ENCODE measurements around the gene C6orf89.

C6orf89 gene

GRCh38 chr6:36867471-36868224 lies 18.1 kb upstream of the C6orf89 start:
- Histone ChIP-seq H3K4me3 (replicated peaks; ENCODE audit: insufficient read depth, low read length) (no peak overlapping the region), H3K27ac (replicated peaks) (no peak overlapping the region), H3K27me3 (ENCODE audit: insufficient read depth, poor library complexity, severe bottlenecking) (no peaks in the 10 kb centered on the region)
- no peak for DNase-seq (ENCODE audit: low read depth in 1 of 2, low spot score in 1 of 2)
- TF ChIP-seq POLR2AphosphoS5 (IDR thresholded peaks at IDR 0.05; ENCODE audit: low read depth): no peak
- no peak for TF ChIP-seq SPI1 (IDR thresholded peaks at IDR 0.05; ENCODE audit: borderline replicate concordance, low read depth)
- TF ChIP-seq CTCF (IDR thresholded peaks at IDR 0.05; ENCODE audit: insufficient read depth, low read length): no peak
- TF ChIP-seq GABPA (IDR thresholded peaks at IDR 0.05; ENCODE audit: low read depth): no peak

GRCh38 chr6:36871686-36872085 lies 14.1 kb upstream of the C6orf89 start:
- TF ChIP-seq CTCF (IDR thresholded peaks at IDR 0.05; ENCODE audit: insufficient read depth, low read length) (no peak), REST (IDR thresholded peaks at IDR 0.05; ENCODE audit: insufficient replicate concordance, low read depth) (no peak), SPI1 (IDR thresholded peaks at IDR 0.05; ENCODE audit: borderline replicate concordance, low read depth) (no peak), POLR2AphosphoS5 (IDR thresholded peaks at IDR 0.05; ENCODE audit: low read depth) (no peak), GABPA (IDR thresholded peaks at IDR 0.05; ENCODE audit: low read depth) (no peak)

GRCh38 chr6:36873115-36873514 lies 12.6 kb upstream of the C6orf89 start:
- DNase-seq (ENCODE audit: low read depth in 1 of 2, low spot score in 1 of 2): no peak
- no peak for TF ChIP-seq REST (IDR thresholded peaks at IDR 0.05; ENCODE audit: insufficient replicate concordance, low read depth)
- TF ChIP-seq CTCF (IDR thresholded peaks at IDR 0.05; ENCODE audit: insufficient read depth, low read length): no peak
- TF ChIP-seq SPI1 (IDR thresholded peaks at IDR 0.05; ENCODE audit: borderline replicate concordance, low read depth): no peak
- TF ChIP-seq GABPA (IDR thresholded peaks at IDR 0.05; ENCODE audit: low read depth): no peak
- TF ChIP-seq POLR2AphosphoS5 (IDR thresholded peaks at IDR 0.05; ENCODE audit: low read depth): no peak
- H3K4me3 ChIP-seq (replicated peaks; ENCODE audit: insufficient read depth, low read length): no peak overlapping the region
- H3K27me3 ChIP-seq (ENCODE audit: insufficient read depth, poor library complexity, severe bottlenecking): no peaks in the 10 kb centered on the region
- H3K27ac ChIP-seq (replicated peaks): peak overlapping the region; percentile 99

More at GRCh38 chr6:36871686-36872085, 14.1 kb upstream of the C6orf89 start:
- DNase-seq (ENCODE audit: low read depth in 1 of 2, low spot score in 1 of 2): no peak
- no peaks in the 10 kb centered on the region for H3K27me3 ChIP-seq (ENCODE audit: insufficient read depth, poor library complexity, severe bottlenecking)
- no peak overlapping the region for H3K27ac ChIP-seq (replicated peaks)
- H3K4me3 ChIP-seq (replicated peaks; ENCODE audit: insufficient read depth, low read length): no peak overlapping the region

Data from HL-60 (cell line).